Motor neuron (in vitro differentiated cells): Measurements from ENCODE around the gene GAB4. TPM values are rescaled to one million over a fixed set of nuclear protein-coding genes. Genes with fewer than 3 reads are reported as not detected.
"Not testable (repeated sequence)": the region's sequence is repeated elsewhere in the genome, so short reads cannot be mapped to it uniquely, and the experiment has no call there.

Experiments
- ATAC-seq, 8 experiments: fragments of 200-7000 bp; cut with Tn5 transposase; replicated peaks in 6 of 8; 2 replicates each; pipeline ENCODE4 v1.8.0; 2021; ENCODE audit warnings: mild to moderate bottlenecking in 8 of 8, moderate library complexity in 8 of 8
- H3K27ac ChIP-seq, 2 donors: fragments of 250-450 bp; sonication (Bioruptor Pico); 2 replicates each; pipeline ENCODE4 v1.9.0; 2021; ENCODE audit warnings: antibody characterized with exemption in 2 of 2, mild to moderate bottlenecking in 2 of 2, moderate library complexity in 1 of 2
- H3K4me1 ChIP-seq, 2 donors: fragments of 250-450 bp; sonication (Bioruptor Pico); replicated peaks in 1 of 2; 2 replicates each; pipeline ENCODE4 v1.6.1; 2021; ENCODE audit warnings: antibody characterized with exemption in 2 of 2, mild to moderate bottlenecking in 2 of 2, moderate library complexity in 1 of 2
- H3K4me3 ChIP-seq, 5 donors: fragments of 250-450 bp; sonication (Bioruptor Pico); 2 replicates each; pipeline ENCODE4 v1.9.0; 2021; ENCODE audit warnings: antibody characterized with exemption in 5 of 5, mild to moderate bottlenecking in 5 of 5, moderate library complexity in 4 of 5
- WGBS, 10 experiments: fragments of 450-650 bp; shearing (Covaris generic); methylation state at CpG; one replicate each; pipeline ENCODE4 v1.0.0; 2022; 5-methylcytosine and 5-hydroxymethylcytosine counted together
- in situ Hi-C, 9 experiments: fragments of 400-800 bp; cut with MboI; loops; one replicate each; pipeline ENCODE4 v1.15.0; 2021; ENCODE audit warnings: low sequenced_read_pairs in 9 of 9, low pct_unique_long_range_greater_than_20kb in 2 of 9; ENCODE audit not compliant: unreplicated experiment in 9 of 9
- total RNA-seq, 8 experiments: library from RNA; unstranded; fragments of 300-600 nt; gene quantifications; 2 replicates each; pipeline versions ENCODE4 v1.2.3 to v1.2.4, GENCODE V29; 2022

Gene GAB4, protein sequence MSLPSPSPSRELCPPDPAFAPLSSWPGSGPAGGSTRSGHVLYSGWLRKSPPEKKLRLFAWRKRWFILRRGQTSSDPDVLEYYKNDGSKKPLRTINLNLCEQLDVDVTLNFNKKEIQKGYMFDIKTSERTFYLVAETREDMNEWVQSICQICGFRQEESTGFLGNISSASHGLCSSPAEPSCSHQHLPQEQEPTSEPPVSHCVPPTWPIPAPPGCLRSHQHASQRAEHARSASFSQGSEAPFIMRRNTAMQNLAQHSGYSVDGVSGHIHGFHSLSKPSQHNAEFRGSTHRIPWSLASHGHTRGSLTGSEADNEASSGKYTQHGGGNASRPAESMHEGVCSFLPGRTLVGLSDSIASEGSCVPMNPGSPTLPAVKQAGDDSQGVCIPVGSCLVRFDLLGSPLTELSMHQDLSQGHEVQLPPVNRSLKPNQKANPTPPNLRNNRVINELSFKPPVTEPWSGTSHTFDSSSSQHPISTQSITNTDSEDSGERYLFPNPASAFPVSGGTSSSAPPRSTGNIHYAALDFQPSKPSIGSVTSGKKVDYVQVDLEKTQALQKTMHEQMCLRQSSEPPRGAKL
- total RNA-seq, result under 1 TPM in 5 of 8 experiments, not detected in 3; 0.04 to 0.47 (median 0.25) TPM

DNA sequence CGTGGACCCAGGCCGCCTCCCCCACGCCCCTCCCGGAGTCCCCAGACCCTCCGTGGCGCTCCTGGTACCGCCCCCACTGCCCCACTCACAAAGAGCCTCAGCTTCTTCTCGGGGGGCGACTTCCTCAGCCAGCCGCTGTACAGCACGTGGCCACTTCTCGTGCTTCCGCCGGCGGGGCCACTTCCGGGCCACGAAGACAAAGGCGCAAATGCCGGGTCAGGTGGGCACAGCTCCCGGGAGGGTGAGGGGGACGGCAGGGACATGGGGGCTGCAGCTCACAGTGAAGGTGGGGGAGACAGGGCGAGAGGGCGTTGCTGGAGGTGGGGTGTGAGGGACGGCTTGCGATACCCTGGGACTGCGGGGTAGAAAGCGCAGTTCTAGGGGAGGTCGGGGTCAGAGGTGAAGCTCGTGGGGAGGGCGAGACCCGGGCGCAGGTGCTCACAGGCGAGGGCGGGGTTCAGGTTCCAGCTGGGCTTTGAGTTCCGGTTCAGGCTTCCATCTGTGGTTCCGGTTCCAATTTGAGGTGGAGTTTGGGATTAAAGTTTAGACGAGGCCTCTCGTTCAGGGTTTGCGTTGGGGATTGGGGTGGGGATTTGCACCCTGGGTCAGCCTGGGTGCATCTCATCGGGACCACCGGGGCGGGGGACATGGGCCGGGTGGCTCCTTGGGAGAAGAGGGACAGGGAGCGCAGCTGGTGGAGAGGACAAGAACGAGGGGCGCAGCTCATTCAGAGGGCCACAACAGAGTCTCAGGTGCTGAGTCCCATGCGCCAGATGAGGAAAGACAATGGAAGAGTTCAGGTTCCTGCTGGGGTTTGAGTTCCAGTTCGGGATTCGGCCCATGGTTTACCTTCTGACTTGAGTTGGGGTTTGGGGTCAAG lies at the start of gene GAB4:
GAB4 (minus strand) TSS at position 371 of the 880 bp plus-strand sequence; CDS start at position 263, 108 bp downstream.
- Histone ChIP-seq H3K4me1 (no peaks in the 10 kb centered on the region), H3K4me3 (no peak within 1 kb of the TSS), H3K27ac (no peak within 1 kb of the TSS)
- ATAC-seq, result no peak
- in situ Hi-C loops, result no loop called here
- 0 to 80% (median 26%) methylated on average over 1 to 4 of the region's 49 CpGs; no CpG with 5 or more reads in 6 of the 10 experiments for WGBS, 10 experiments

DNA sequence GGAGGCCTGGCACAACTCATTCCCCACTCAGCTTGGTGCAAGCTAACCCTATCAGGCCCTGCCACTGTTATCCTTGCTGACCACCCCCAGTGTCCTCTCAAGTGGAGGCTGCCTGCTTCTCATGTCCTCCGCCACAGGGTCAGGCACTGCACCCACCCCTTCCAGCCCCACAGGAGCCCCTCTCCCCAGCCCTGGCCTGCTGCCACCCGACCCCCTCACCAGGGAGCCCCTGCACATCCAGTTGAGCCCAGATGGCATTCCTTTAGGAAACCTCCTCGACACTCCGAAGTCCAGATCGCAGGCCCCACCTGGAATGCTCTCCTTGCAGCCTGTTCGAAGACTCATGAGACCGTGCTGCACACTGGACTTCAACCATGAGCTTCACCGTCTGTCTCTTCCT lies 48.8 kb upstream of the GAB4 start:
- WGBS, 10 experiments, result 67 to 100% methylated on average over 1 to 3 of the region's 8 CpGs; no CpG with 5 or more reads in 8 of the 10 experiments
- no peaks in the 10 kb centered on the region for H3K4me1 ChIP-seq
- H3K4me3 ChIP-seq, result no peak overlapping the region
- H3K27ac ChIP-seq, result no peak overlapping the region
- no peak for ATAC-seq
- in situ Hi-C loops, result loop anchor here in 2 of 9 experiments (5.0 to 25.0 kb wide), 3 partner anchors 122 to 455 kb away; no protein-coding TSS in a partner anchor

DNA sequence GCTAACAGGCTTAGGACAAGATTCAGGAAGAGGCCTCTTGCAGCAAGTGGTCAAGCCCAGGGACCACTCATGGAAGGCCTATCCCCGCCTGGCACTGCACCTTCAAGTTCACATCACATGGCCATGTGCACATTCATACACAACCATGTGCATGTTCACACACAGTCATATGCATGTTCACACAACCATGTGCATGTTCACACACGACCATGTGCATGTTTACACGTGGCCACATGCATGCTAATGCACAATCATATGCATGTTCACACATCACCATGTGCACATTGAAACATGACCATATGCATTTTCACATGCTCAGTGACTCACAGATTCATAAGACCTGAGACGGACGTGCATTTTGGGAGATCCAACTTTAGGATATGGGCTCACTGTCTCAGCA lies 48.0 kb upstream of the GAB4 start:
- ATAC-seq, result no peak
- in situ Hi-C loops, result loop anchor here in 2 of 9 experiments (5.0 to 25.0 kb wide), 3 partner anchors 121 to 456 kb away; no protein-coding TSS in a partner anchor
- Histone ChIP-seq H3K27ac (no peak overlapping the region), H3K4me1 (no peaks in the 10 kb centered on the region), H3K4me3 (no peak overlapping the region)
- WGBS, 10 experiments, result 26 to 100% (median 38%) methylated on average over 1 to 5 of the region's 5 CpGs; no CpG with 5 or more reads in 3 of the 10 experiments

DNA sequence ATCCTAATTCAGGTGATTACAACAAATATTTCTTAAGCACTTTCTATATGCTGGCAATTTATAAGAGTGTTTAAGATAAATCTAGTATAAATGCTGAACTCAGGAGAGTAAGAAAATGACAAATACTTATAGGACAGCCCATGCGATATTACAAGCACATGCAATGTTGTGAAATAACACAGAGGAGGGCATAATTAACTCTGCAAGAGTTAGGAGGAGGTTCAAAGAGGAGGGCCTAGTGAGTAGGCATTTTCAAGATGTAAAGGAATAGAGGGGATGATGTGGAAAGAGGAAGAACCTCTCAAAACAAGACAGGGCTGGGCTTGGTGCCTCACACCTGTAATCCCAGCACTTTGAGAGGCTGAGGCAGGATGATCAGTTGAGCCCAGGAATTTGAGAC lies 39.6 kb upstream of the GAB4 start:
- Histone ChIP-seq H3K27ac (no peak overlapping the region), H3K4me3 (no peak overlapping the region), H3K4me1 (no peaks in the 10 kb centered on the region)
- WGBS, 10 experiments, result 50 to 100% (median 83%) methylated on average over 1 of the region's 1 CpG; no CpG with 5 or more reads in 3 of the 10 experiments
- in situ Hi-C loops, result no loop called here
- ATAC-seq, result no peak

DNA sequence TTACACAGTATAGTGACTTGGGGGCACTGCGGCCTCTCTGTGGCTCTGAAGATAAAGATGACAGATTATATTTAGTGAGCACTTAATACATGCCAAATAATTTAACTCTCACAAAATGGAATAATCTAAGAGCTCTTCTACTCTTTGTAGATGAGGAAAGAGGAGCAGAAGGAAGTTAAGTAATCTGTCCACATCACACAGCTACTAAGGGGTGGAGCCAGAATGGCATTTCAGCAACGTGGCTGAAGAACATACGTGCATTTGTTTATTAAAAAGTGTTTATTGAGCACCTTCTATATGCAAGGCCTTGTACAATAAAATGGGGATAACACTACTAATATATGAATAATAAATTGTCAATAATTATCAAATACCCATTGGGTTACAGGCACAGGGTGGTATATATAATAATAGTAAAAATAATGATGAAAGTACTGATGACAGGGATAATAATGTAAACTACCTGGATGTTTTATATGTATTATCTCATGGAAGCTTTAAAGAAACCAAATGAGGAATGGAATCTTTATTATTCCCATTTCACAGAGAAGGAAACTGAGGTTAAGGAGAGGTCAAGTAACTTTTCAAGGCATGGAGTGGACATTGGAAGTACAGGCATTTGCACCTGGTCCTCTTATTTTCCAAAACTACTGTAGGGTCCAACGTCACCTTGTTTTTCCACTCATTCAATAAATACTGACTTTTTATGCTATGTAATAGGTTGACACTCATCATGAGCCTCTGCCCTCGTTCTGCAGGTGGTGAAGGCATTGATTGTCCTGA lies 38.7 kb upstream of the GAB4 start:
- H3K4me3 ChIP-seq, result no peak overlapping the region
- 35 to 83% (median 45%) methylated on average over 2 to 5 of the region's 5 CpGs for WGBS, 10 experiments
- ATAC-seq, result no peak

DNA sequence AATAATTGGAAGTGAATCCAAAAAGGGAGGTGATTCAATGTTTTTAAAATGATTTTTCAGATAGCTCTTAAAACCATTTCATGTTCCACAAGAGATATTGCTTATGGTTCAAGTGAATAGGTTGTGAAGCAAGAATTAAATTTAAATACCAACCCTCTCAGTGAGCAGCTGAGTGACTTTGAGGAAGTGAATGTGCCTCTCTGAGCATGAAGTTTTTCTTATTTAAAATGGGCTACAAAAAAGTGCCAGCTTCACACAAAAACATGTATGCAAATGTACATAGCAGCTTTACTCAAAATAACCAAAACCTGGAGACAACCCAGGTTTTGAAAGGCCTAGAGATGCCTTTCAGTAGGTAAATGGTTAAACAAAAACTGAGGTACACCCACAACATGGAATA lies 35.5 kb upstream of the GAB4 start:
- H3K4me3 ChIP-seq, result no peak overlapping the region
- H3K4me1 ChIP-seq, result no peaks in the 10 kb centered on the region
- in situ Hi-C loops, result no loop called here
- no peak for ATAC-seq
- H3K27ac ChIP-seq, result no peak overlapping the region

More for the DNA sequence above, 38.7 kb upstream of the GAB4 start:
- Histone ChIP-seq H3K4me1 (no peaks in the 10 kb centered on the region), H3K27ac (no peak overlapping the region)
- in situ Hi-C loops, result no loop called here

DNA sequence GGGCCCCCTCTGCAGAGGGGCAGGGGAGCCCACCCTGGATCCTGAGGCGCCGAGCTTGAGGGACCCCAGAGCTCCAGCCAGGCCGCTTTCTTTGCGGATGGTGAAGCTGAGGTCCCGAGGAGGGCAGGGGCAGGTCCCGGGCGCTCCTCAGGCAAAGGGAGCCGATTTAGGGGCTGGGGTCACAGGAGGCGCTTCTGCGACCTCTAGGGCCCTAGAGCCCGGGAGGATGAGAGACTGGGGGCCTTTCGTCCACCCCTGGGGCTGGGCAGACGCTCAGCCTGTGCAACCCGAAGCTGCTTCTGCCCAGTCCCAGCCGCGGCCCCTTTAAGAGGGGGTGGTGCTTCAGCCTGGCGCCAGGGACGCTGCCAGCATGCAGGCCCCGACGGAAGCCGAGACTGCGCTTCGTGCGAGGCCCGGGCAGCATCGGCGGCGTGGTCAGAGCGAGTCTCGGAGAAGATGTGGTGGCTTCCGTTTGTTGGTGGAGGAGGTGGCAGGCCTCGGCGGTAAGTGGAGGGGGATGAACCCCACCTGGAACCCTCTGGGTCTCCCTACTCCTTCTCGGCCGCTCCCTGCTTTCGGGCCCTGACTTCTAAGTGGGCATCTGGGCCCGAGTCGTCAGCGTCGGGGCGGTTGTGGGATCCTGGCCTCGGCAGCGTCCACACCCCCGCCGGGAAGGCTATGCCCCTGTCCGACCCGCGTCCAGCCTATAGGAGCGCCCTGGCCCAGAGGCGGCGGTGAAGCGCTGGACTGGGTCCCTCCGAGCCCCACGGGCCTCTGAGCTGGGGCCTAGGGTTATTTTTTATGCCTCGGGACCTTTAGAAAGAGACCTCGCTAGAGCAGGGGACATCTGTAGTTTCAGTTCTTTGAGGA lies 29.1 kb upstream of the GAB4 start:
- H3K4me3 ChIP-seq, result peak overlapping the region in 1 of 5 donors; percentile 26
- peak in 4 of 8 experiments; percentile 64 to 95 (median 90) for ATAC-seq
- H3K27ac ChIP-seq, H3K4me1 ChIP-seq, in situ Hi-C loops: not testable (repeated sequence)
- no CpG with 5 or more reads among the region's 56 CpGs for WGBS, 10 experiments

DNA sequence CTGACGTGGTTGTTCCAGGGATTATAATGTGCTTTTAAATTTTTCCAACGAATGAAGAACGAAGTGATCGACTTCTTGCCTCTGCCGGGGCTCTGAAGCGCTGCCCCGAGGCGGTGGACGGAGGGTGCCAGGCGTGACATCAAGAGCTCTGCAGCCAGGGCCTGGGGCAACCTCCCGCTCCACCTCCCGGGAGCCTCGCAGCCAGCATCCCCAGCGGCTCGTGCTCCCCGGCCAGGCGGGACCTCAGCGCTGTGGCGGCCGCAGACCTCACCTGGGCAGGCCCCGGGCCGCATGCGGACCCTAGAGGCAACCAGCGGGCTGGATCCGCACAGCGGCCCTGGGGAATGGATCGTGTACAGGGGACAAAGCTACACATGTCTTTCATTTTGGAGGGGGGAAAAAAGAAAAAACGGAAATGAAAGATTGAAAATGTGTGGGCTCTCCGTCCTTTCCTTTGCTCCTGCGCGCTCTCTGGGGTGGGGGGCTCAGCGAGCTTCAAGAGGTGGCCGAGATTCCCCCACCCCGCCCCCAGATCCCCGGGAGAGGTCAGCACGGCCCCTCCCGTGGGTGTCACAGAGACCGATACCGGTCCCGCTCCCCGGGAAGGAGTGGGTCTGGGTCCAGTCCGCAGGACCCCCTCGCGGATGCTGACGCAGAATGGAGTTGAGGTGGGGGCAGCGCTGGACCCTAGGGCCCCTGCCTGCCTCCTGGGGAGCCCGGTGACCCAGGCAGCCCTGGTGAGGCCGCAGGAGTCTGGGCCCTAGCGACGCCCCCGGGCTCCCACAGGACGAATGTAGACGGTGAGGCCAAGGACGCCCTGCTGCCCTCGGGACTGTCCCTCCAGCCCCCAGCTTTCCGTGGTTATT lies 28.2 kb upstream of the GAB4 start:
- H3K4me1 ChIP-seq, in situ Hi-C loops, H3K4me3 ChIP-seq, H3K27ac ChIP-seq: not testable (repeated sequence)
- peak in 4 of 8 experiments; percentile 10 to 38 (median 33) for ATAC-seq
- 0 to 74% (median 21%) methylated on average over 1 to 25 of the region's 56 CpGs; no CpG with 5 or more reads in 2 of the 10 experiments for WGBS, 10 experiments

DNA sequence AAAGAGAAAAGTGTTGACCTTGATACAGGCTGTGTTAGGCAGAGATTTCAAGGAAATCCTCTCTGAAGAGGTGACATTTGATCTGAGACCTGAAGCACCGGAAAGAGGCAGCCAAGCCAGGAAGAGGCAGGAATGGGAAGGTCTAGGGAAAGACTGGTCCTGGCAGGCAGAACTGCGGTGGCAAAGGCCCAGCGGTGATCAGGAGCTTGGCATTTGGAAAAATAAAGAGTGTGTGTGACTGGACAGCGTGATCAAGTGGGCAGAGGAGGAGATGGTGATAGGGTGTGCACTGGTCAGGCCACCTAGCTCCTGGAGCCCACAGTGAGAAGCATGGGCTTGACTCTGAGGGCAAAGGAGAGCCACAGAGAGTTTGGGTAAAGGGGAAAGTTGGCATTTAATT lies 27.2 kb upstream of the GAB4 start:
- WGBS, 10 experiments, result 35 to 92% (median 63%) methylated on average over 1 to 4 of the region's 4 CpGs; no CpG with 5 or more reads in 4 of the 10 experiments
- in situ Hi-C loops, result no loop called here
- Histone ChIP-seq H3K27ac (no peak overlapping the region), H3K4me3 (no peak overlapping the region), H3K4me1 (no peaks in the 10 kb centered on the region)
- ATAC-seq, result no peak

DNA sequence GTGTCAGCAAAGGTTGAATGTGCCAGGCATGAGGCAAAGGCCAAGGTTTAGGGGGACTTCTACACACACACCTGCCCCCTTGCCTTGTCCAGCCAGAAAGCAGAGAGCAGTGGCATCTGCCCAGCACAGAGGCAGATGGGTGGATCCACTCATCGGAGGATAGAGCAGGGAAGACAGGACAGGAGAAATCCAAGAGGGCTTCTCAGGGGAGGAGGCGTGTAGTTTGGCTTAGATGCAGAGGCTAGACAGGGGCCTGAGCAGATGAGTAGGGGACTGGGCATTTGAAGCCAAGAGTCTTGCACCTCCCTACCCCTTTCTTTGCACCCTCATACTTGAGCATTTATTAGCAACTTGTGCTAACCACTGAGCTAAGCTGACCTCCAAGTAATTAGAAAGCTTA lies 26.5 kb upstream of the GAB4 start:
- H3K27ac ChIP-seq, H3K4me1 ChIP-seq, in situ Hi-C loops, ATAC-seq, H3K4me3 ChIP-seq: not testable (repeated sequence)
- no CpG with 5 or more reads among the region's 2 CpGs for WGBS, 10 experiments

DNA sequence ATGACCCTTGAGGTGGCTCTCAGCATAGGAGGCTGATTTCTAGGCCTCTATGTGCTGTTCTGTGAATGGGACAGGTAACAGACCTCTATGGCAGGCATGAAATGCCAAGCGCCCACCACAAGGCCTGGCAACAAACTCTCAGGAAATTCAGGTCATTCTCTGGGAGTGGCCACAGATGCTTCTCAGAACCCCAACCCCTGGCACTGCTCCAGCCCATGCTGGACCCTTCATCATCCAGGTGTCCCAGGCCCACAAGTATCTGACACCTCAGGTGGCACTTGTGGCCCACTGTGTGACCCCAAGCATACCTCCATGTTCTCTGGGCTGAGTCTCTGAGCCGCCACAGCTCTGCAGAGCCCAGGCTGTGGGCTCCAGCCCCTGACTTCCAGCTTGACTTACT lies 24.3 kb upstream of the GAB4 start:
- no CpG with 5 or more reads among the region's 2 CpGs for WGBS, 10 experiments
- H3K4me1 ChIP-seq, H3K27ac ChIP-seq, in situ Hi-C loops, H3K4me3 ChIP-seq, ATAC-seq: not testable (repeated sequence)
